BLaER1 treated with 17β-estradiol and CSF1 and Interleukin-3, amounts not matched to agents 10 nM and 100 nM (cell line): ENCODE measurements around the gene FXYD6.

Experiments used
- H3K27ac ChIP-seq, 11 experiments: shearing (Covaris generic); formaldehyde crosslinking; 2 replicates each; pipeline ENCODE4 v1.8.1; 2022
- H3K27me3 ChIP-seq, 11 experiments: shearing (Covaris generic); formaldehyde crosslinking; 2 replicates each; pipeline ENCODE4 v1.8.1; 2022
- H3K36me3 ChIP-seq, 11 experiments: shearing (Covaris generic); formaldehyde crosslinking; 2 replicates each; pipeline ENCODE4 v1.8.1; 2022
- H3K4me1 ChIP-seq, 10 experiments: shearing (Covaris generic); formaldehyde crosslinking; 2 replicates each; pipeline ENCODE4 v1.8.1; 2022
- H3K4me2 ChIP-seq, 11 experiments: shearing (Covaris generic); formaldehyde crosslinking; 2 replicates each; pipeline ENCODE4 v1.8.1; 2022
- H3K4me3 ChIP-seq, 10 experiments: shearing (Covaris generic); formaldehyde crosslinking; 2 replicates each; pipeline ENCODE4 v1.8.1; 2022
- H3K9ac ChIP-seq, 11 experiments: shearing (Covaris generic); formaldehyde crosslinking; 2 replicates each; pipeline ENCODE4 v1.8.1; 2022
- H3K9me3 ChIP-seq, 11 experiments: shearing (Covaris generic); formaldehyde crosslinking; replicated peaks in 1 of 11; 2 replicates each; pipeline ENCODE4 v1.8.1; 2022
- H4K20me1 ChIP-seq, 11 experiments: shearing (Covaris generic); formaldehyde crosslinking; 2 replicates each; pipeline ENCODE4 v1.8.1; 2022
- Cebpa-rat ChIP-seq, 11 experiments: shearing (Covaris generic); IDR thresholded peaks; 2 replicates each; pipeline ENCODE4 v1.8.1; 2022

The FXYD6 gene

DNA sequence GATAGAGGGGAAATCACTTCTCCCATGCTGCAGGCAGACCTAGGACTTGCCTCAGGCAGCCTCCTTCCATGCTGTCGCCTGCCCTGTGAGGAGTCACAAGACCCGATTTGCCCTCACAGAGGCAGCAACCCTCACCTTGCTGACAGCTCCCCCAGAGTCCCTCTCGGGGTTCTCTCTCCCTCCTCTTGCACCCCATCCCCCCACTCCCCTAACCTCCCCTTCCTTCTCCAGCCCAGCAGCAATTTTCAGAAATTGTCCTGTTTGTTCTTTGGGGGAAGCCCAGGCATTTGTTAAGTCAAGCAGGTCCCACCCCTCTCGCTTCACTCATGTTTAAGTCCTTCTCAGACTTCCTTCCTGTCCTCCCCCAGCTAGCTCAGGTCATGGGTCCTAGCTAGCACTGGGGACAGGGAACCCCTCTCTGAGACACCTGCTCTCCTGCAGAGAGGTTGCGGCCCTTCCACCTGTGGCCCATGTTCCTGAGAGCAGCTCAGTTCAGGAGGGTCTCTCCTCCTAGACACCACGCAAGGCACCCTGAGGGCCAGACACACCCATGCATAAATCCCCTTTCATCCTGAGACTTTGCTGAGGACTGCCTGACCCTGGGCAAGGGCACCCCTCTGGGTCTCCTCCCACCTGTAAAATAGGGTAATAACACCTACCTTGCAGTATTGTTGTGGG, 45.6 kb downstream of the FXYD6 start:
- no peak for TF ChIP-seq Cebpa-rat (IDR thresholded peaks at IDR 0.05)
- H3K9me3 ChIP-seq, result no peaks in the 10 kb centered on the region
- no peaks in the 10 kb centered on the region for H3K27me3 ChIP-seq
- H3K9ac ChIP-seq, result peak overlapping the region in 7 of 11 experiments; percentile 9 to 53 (median 23); a peak in 7 of 22 replicates
- no peaks in the 10 kb centered on the region for H3K36me3 ChIP-seq
- peak overlapping the region in 6 of 11 experiments; percentile 11 to 54 (median 36); a peak in 13 of 22 replicates for H3K27ac ChIP-seq
- no peaks in the 10 kb centered on the region for H4K20me1 ChIP-seq
- peaks cover 79 to 100% (median 99%) of the 10 kb centered on the region in 10 experiments for H3K4me1 ChIP-seq
- no peak overlapping the region for H3K4me3 ChIP-seq
- H3K4me2 ChIP-seq, result peak overlapping the region; percentile 75 to 98 (median 88)

DNA sequence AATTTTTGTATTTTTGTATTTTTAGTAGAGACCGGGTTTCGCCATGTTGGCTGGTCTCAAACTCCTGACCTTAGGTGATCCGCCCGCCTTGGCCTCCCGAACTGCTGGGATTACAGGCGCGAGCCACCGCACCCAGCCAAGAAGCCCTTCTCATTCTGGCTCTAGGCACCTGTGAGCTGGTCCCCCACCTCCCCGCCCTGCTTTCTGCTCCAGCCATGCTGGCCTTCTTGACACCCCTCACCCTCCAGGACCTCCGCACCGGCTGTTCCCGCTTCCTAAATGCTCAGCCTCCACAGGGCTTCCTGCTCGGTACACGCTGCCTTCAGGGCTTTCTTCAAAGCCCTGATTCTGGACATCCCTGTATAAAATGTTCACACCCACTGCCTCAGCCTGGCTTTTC, 46.4 kb downstream of the FXYD6 start:
- H3K4me3 ChIP-seq, result no peak overlapping the region

DNA sequence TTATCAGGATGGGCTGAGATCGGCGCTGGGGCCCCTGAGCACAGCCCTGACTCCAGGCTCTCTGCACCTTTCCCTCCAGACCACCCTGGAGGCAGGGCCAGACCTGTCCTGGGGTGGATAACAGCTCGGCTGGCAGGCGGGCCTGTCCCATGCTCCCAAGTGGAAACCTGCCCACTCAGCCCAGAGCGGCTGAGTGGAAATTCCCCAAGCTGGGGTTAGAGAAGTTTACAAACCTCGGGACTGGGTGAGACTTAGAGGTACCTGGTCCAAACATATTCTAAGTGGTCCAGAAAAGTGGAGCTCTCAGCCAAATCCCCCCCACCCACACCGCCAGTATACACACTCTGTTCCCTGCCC, 47.1 kb downstream of the FXYD6 start:
- TF ChIP-seq Cebpa-rat (IDR thresholded peaks at IDR 0.05), result no peak
- Histone ChIP-seq H3K9ac (peak overlapping the region; percentile 36 to 79 (median 60); a peak in 20 of 22 replicates), H3K4me1 (peaks cover 79 to 100% (median 99%) of the 10 kb centered on the region in 10 experiments)

More for the DNA sequence above, 46.4 kb downstream of the FXYD6 start:
- TF ChIP-seq Cebpa-rat (IDR thresholded peaks at IDR 0.05), result no peak
- peak overlapping the region; percentile 75 to 98 (median 88) for H3K4me2 ChIP-seq
- H3K36me3 ChIP-seq, result no peaks in the 10 kb centered on the region
- H3K27ac ChIP-seq, result peak overlapping the region in 6 of 11 experiments; percentile 11 to 54 (median 36); a peak in 10 of 22 replicates
- peak overlapping the region in 4 of 11 experiments; percentile 9 to 53 (median 22); a peak in 2 of 22 replicates for H3K9ac ChIP-seq
- H3K9me3 ChIP-seq, result no peaks in the 10 kb centered on the region
- H4K20me1 ChIP-seq, result no peaks in the 10 kb centered on the region
- peaks cover 79 to 100% (median 99%) of the 10 kb centered on the region in 10 experiments for H3K4me1 ChIP-seq
- no peaks in the 10 kb centered on the region for H3K27me3 ChIP-seq

DNA sequence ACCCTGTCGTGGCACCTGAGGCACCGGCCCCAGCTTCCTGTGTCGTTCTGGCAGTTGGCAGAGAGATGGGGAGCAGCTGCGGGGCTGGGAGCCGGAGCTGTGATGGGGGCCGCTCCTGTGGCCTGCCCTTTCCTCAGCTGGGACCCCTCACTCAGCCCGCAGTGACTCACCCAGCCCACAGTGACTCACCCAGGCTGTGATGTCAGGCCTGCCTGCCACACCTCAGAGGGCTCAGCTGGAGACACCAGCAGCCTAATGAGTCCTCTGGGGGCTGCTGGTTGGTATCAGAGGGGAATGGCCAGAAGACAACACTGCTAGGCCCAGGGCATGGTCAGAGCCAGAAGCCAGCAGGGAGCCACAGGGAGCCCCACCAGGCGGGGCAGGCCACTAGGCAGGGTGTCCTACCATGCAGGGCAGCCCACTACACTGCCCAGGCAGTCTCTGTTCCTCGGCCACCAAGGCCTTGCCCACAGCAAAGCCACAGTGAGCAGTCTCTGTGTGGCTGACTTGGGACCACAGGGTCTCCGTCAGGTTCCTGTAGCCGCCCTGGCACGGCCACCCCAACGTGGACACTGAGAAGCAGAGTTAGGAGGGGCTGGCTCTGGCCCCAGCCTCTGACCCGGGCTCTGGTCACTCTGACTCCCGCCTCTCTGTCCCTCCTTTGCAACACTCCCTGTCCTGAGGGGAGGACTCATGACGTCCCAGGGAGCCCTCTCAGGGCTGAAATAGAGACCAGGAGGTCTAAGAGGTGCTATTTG, 47.7 kb downstream of the FXYD6 start:
- Histone ChIP-seq H3K27ac (peak overlapping the region; percentile 42 to 87 (median 72); a peak in 21 of 22 replicates), H3K9ac (peak overlapping the region; percentile 36 to 79 (median 60); a peak in 20 of 22 replicates), H3K9me3 (no peaks in the 10 kb centered on the region), H3K36me3 (no peaks in the 10 kb centered on the region), H3K4me1 (peaks cover 79 to 100% (median 99%) of the 10 kb centered on the region in 10 experiments), H4K20me1 (no peaks in the 10 kb centered on the region), H3K4me3 (peak overlapping the region in 6 of 10 experiments; percentile 5 to 50 (median 28); a peak in 6 of 20 replicates), H3K27me3 (no peaks in the 10 kb centered on the region), H3K4me2 (peak overlapping the region; percentile 83 to 98 (median 93))
- no peak for TF ChIP-seq Cebpa-rat (IDR thresholded peaks at IDR 0.05)

More for the DNA sequence above, 47.1 kb downstream of the FXYD6 start:
- H3K9me3 ChIP-seq, result no peaks in the 10 kb centered on the region
- H3K27me3 ChIP-seq, result no peaks in the 10 kb centered on the region
- peak overlapping the region in 10 of 11 experiments; percentile 59 to 87 (median 72); a peak in 21 of 22 replicates for H3K27ac ChIP-seq
- no peaks in the 10 kb centered on the region for H3K36me3 ChIP-seq
- no peaks in the 10 kb centered on the region for H4K20me1 ChIP-seq
- peak overlapping the region in 2 of 10 experiments; percentile 36 to 50; a peak in 1 of 20 replicates for H3K4me3 ChIP-seq
- H3K4me2 ChIP-seq, result peak overlapping the region; percentile 83 to 98 (median 93)

GRCh38 chr11:117827521-117828511, 48.6 kb downstream of the FXYD6 start:
- H3K27ac ChIP-seq, result peak overlapping the region in 10 of 11 experiments; percentile 59 to 87 (median 72); a peak in 20 of 22 replicates
- peak overlapping the region in 6 of 10 experiments; percentile 18 to 50 (median 28); a peak in 6 of 20 replicates for H3K4me3 ChIP-seq
- H3K36me3 ChIP-seq, result no peaks in the 10 kb centered on the region
- peaks cover 82 to 100% (median 99%) of the 10 kb centered on the region in 10 experiments for H3K4me1 ChIP-seq
- peak overlapping the region in 10 of 11 experiments; percentile 43 to 75 (median 61); a peak in 18 of 22 replicates for H3K9ac ChIP-seq
- no peaks in the 10 kb centered on the region for H4K20me1 ChIP-seq
- H3K9me3 ChIP-seq, result no peaks in the 10 kb centered on the region
- TF ChIP-seq Cebpa-rat (IDR thresholded peaks at IDR 0.05), result no peak
- peak overlapping the region; percentile 83 to 98 (median 93) for H3K4me2 ChIP-seq
- H3K27me3 ChIP-seq, result no peaks in the 10 kb centered on the region

GRCh38 chr11:117826832-117827231, 49.6 kb downstream of the FXYD6 start:
- Histone ChIP-seq H3K9ac (0 out of 22 replicates have a peak overlapping the region, but pooled peaks of 1 of the 11 experiments have one; percentile 62), H4K20me1 (no peaks in the 10 kb centered on the region)
- TF ChIP-seq Cebpa-rat (IDR thresholded peaks at IDR 0.05), result no peak

GRCh38 chr11:117826190-117826570, 50.3 kb downstream of the FXYD6 start:
- no peak overlapping the region for H3K4me3 ChIP-seq
- no peaks in the 10 kb centered on the region for H4K20me1 ChIP-seq
- H3K27me3 ChIP-seq, result no peaks in the 10 kb centered on the region
- no peak for TF ChIP-seq Cebpa-rat (IDR thresholded peaks at IDR 0.05)
- H3K9ac ChIP-seq, result peak overlapping the region in 1 of 11 experiments; percentile 27; a peak in 3 of 22 replicates
- peak overlapping the region; percentile 34 to 98 (median 93); a peak in 20 of 22 replicates for H3K4me2 ChIP-seq
- no peaks in the 10 kb centered on the region for H3K9me3 ChIP-seq
- H3K36me3 ChIP-seq, result no peaks in the 10 kb centered on the region
- peaks cover 88 to 100% (median 99%) of the 10 kb centered on the region in 10 experiments for H3K4me1 ChIP-seq
- H3K27ac ChIP-seq, result peak overlapping the region in 5 of 11 experiments; percentile 17 to 87 (median 86); a peak in 8 of 22 replicates

More at GRCh38 chr11:117826832-117827231, 49.6 kb downstream of the FXYD6 start:
- Histone ChIP-seq H3K36me3 (no peaks in the 10 kb centered on the region), H3K4me1 (peaks cover 91 to 100% (median 100%) of the 10 kb centered on the region in 10 experiments), H3K4me2 (peak overlapping the region in 9 of 11 experiments; percentile 91 to 98 (median 93); a peak in 17 of 22 replicates), H3K27ac (peak overlapping the region in 2 of 11 experiments; percentile 87; a peak in 4 of 22 replicates), H3K27me3 (no peaks in the 10 kb centered on the region), H3K9me3 (no peaks in the 10 kb centered on the region), H3K4me3 (no peak overlapping the region)
